H1 (cell line): Measurements from ENCODE around the gene TCAF1. TPM values are rescaled to one million over a fixed set of nuclear protein-coding genes. Genes with fewer than 3 reads are reported as not detected.

ENCODE experiments used
- ASH2L ChIP-seq: fragments of 200-600, 300-600 bp; sonication (generic); IDR thresholded peaks from one replicate; pipeline ENCODE4 v1.7.1; 2017; ENCODE audit warnings: low read length
- CBX8 ChIP-seq: fragments of 300-800, 300-1000 bp; sonication (generic); IDR thresholded peaks from 2 replicates; pipeline ENCODE4 v1.7.1; 2016; ENCODE audit warnings: low read depth, low read length, borderline replicate concordance
- CHD1 ChIP-seq: IDR thresholded peaks from 2 replicates; pipeline ENCODE4 v1.6.1; 2012; ENCODE audit warnings: low read depth, low read length, improper control_type of control experiment
- CREB1 ChIP-seq: IDR thresholded peaks from 2 replicates; pipeline ENCODE4 v1.6.1; 2012; ENCODE audit warnings: inconsistent platforms
- CTCF ChIP-seq, 3 experiments: IDR thresholded peaks; 1 replicate in 2 of 3; 2 replicates in 1 of 3; pipeline versions ENCODE4 v1.5.1 to v1.6.1; 2011; ENCODE audit warnings: low read length in 3 of 3, mild to moderate bottlenecking in 3 of 3, inconsistent platforms in 2 of 3, low read depth in 1 of 3, moderate library complexity in 1 of 3; ENCODE audit not compliant: insufficient read depth in 1 of 3; ENCODE audit errors: control extremely low read depth in 1 of 3
- EP300 ChIP-seq, 2 experiments: IDR thresholded peaks; 1 replicate in 1 of 2; 2 replicates in 1 of 2; pipeline ENCODE4 v1.6.1; 2011 to 2012; ENCODE audit warnings: low read depth in 2 of 2, low read length in 2 of 2, mild to moderate bottlenecking in 2 of 2, borderline replicate concordance in 1 of 2, inconsistent platforms in 1 of 2, moderate library complexity in 1 of 2
- EZH2 ChIP-seq: fragments of 200-600 bp; sonication (generic); IDR thresholded peaks from 2 replicates; pipeline ENCODE4 v1.7.1; 2012; ENCODE audit warnings: low read depth, mild to moderate bottlenecking, moderate library complexity, low read length, inconsistent platforms; ENCODE audit not compliant: severe bottlenecking
- FOSL1 ChIP-seq: IDR thresholded peaks from 2 replicates; pipeline ENCODE4 v1.6.1; 2011; ENCODE audit warnings: mild to moderate bottlenecking, low read depth, low read length, moderate library complexity; ENCODE audit not compliant: insufficient read depth
- GABPA ChIP-seq: IDR thresholded peaks from 2 replicates; pipeline ENCODE4 v1.6.1; 2011; ENCODE audit warnings: mild to moderate bottlenecking, low read length, moderate library complexity, borderline replicate concordance; ENCODE audit not compliant: insufficient read depth
- KDM1A ChIP-seq: fragments of 200-600, 300-600 bp; sonication (generic); IDR thresholded peaks from 2 replicates; pipeline ENCODE4 v1.7.1; 2016; ENCODE audit warnings: mild to moderate bottlenecking, low read length, borderline replicate concordance
- KDM4A ChIP-seq: IDR thresholded peaks from one replicate; pipeline ENCODE4 v1.7.1; 2012; ENCODE audit warnings: low read depth, mild to moderate bottlenecking, moderate library complexity, low read length, inconsistent platforms; ENCODE audit not compliant: severe bottlenecking
- MAFK ChIP-seq: IDR thresholded peaks from 2 replicates; pipeline ENCODE4 v1.6.1; 2012; ENCODE audit warnings: low read depth, mild to moderate bottlenecking, improper control_type of control experiment, low read length
- MAX ChIP-seq: IDR thresholded peaks from 2 replicates; pipeline ENCODE4 v1.6.1; 2012; ENCODE audit warnings: inconsistent platforms
- POLR2A ChIP-seq, 2 experiments: IDR thresholded peaks; 1 replicate in 1 of 2; 2 replicates in 1 of 2; pipeline ENCODE4 v1.6.1; 2011; ENCODE audit warnings: low read depth in 2 of 2, low read length in 2 of 2, mild to moderate bottlenecking in 2 of 2; ENCODE audit errors: control extremely low read depth in 1 of 2
- SIN3A ChIP-seq, 2 experiments: IDR thresholded peaks in 1 of 2; conservative IDR thresholded peaks in 1 of 2; 2 replicates each; pipeline ENCODE4 v1.6.1; 2011 to 2012; ENCODE audit warnings: low read length in 2 of 2, improper control_type of control experiment in 1 of 2, low read depth in 1 of 2, mild to moderate bottlenecking in 1 of 2
- SP2 ChIP-seq: IDR thresholded peaks from 2 replicates; pipeline ENCODE4 v1.6.1; 2012; ENCODE audit warnings: mild to moderate bottlenecking, low read length, inconsistent platforms
- TCF12 ChIP-seq: IDR thresholded peaks from 2 replicates; pipeline ENCODE4 v1.6.1; 2011; ENCODE audit warnings: low read depth, mild to moderate bottlenecking, low read length
- USF2 ChIP-seq: IDR thresholded peaks from 2 replicates; pipeline ENCODE4 v1.6.1; 2011; ENCODE audit warnings: low read length, improper control_type of control experiment
- polyA plus RNA-seq, 7 experiments: library from polyadenylated mRNA; depleted of rRNA in 3 of 7; stranded (reverse) in 5 of 7; unstranded in 2 of 7; fragments of >200 nt in 5 of 7; fragments of 200-250 nt in 2 of 7; gene quantifications; 1 replicate in 5 of 7; 2 replicates in 1 of 7; 4 replicates in 1 of 7; pipeline versions ENCODE4 v1.2.1 to v1.2.3, GENCODE V29; 2011 to 2013; ENCODE audit warnings: missing spikeins in 2 of 7, mixed read lengths in 2 of 7
- total RNA-seq: library from RNA; stranded (reverse); fragmentation: NEBNext Ultra II Directional; extraction: Animal tissue kit (Norgen Biotek cat#: 25700); gene quantifications from 2 replicates; pipeline ENCODE4 v1.2.1, GENCODE V29; 2021

The TCAF1 gene
- total and polyA plus RNA-seq, 2 of the 8 experiments (the other 6 are each of a cell fraction or from before 2014, with no cell fraction given), result 9.6 to 28.0 TPM

- no peak for TF ChIP-seq GABPA
- TF ChIP-seq CBX8, result no peak
- TF ChIP-seq EP300 (IDR thresholded peaks at IDR 0.05; ENCODE audit: borderline replicate concordance in 1 of 2, low read depth in 2 of 2, low read length in 2 of 2), result no peak
- TF ChIP-seq SIN3A (conservative IDR thresholded peaks at IDR 0.05 in 1 of 2, IDR thresholded peaks at IDR 0.05 in 1 of 2; ENCODE audit: low read depth in 1 of 2, low read length in 2 of 2), result peak in 1 of 2 experiments; percentile 51; a peak in 2 of 4 replicates
- peak; percentile 77 for TF ChIP-seq ASH2L
- no peak for TF ChIP-seq USF2
- 0 out of 2 replicates have a peak, but pooled peaks have one; percentile 2 for TF ChIP-seq TCF12
- TF ChIP-seq FOSL1, result no peak
- peak in 2 of 3 experiments; percentile 9 to 32; a peak in 2 of 4 replicates for TF ChIP-seq CTCF (IDR thresholded peaks at IDR 0.05; ENCODE audit: control extremely low read depth in 1 of 3, insufficient read depth in 1 of 3, low read depth in 1 of 3, low read length in 3 of 3)
- TF ChIP-seq KDM1A, result no peak; the same call in 1 of the 2 replicates
- no peak for TF ChIP-seq KDM4A
- no peak; the same call in 1 of the 2 replicates for TF ChIP-seq MAX
- TF ChIP-seq EZH2, result no peak
- TF ChIP-seq SP2, result no peak
- TF ChIP-seq POLR2A (IDR thresholded peaks at IDR 0.05; ENCODE audit: control extremely low read depth in 1 of 2, low read depth in 2 of 2, low read length in 2 of 2), result peak; percentile 67 to 90
- no peak for TF ChIP-seq CHD1
- TF ChIP-seq MAFK, result no peak; the same call in 1 of the 2 replicates
- TF ChIP-seq CREB1, result no peak
Observed at GRCh38 chr7:143901668-143902331, at the start of gene TCAF1 (continued).
